Measurements from ENCODE around the gene TMPRSS9. TPM values are rescaled to one million over a fixed set of nuclear protein-coding genes. Genes with fewer than 3 reads are reported as not detected.

Gene TMPRSS9
- total RNA-seq, 1 donor from 2014 or later: 7.5 TPM

DNA sequence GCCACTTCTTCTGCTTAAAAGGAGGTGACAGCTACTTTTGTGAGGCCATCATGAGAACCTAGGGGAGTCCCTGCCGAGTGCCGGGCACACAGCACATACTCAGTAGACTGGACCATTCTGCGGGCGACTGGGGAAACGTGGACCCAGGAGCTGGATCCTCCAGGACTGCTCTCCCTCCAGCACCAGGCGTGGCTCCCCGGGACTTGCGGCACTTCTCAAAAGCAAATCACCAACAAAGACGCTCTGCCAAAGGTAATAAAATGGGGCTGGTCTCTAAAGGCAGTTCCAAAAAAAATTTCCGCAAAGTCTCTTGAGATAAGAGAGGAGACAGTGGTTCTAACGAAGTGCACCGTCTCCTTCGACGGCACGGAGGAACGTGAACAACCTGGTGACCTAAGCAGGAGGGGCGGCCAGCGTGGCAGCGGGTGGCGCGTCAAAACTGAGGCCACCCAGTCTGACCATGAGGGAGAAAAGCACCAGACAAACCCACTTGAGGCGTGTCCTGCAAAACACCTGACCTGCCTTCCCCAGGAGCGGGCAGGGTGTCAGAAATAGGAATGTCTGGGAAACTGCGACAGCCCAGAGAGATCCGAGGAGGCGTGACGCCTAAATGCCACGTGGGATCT, 1.4 kb upstream of the TMPRSS9 start:
- ATAC-seq: no peak
- DNase-seq (ENCODE audit: low spot score): no peak

GRCh38 chr19:2360833-2361232, 768 bp downstream of the TMPRSS9 start:
- ATAC-seq (no peak), DNase-seq (ENCODE audit: low spot score) (no peak)

- no peak for DNase-seq (ENCODE audit: low spot score)
- ATAC-seq: no peak
Observed at GRCh38 chr19:2361246-2362045, 1.4 kb downstream of the TMPRSS9 start.

DNA sequence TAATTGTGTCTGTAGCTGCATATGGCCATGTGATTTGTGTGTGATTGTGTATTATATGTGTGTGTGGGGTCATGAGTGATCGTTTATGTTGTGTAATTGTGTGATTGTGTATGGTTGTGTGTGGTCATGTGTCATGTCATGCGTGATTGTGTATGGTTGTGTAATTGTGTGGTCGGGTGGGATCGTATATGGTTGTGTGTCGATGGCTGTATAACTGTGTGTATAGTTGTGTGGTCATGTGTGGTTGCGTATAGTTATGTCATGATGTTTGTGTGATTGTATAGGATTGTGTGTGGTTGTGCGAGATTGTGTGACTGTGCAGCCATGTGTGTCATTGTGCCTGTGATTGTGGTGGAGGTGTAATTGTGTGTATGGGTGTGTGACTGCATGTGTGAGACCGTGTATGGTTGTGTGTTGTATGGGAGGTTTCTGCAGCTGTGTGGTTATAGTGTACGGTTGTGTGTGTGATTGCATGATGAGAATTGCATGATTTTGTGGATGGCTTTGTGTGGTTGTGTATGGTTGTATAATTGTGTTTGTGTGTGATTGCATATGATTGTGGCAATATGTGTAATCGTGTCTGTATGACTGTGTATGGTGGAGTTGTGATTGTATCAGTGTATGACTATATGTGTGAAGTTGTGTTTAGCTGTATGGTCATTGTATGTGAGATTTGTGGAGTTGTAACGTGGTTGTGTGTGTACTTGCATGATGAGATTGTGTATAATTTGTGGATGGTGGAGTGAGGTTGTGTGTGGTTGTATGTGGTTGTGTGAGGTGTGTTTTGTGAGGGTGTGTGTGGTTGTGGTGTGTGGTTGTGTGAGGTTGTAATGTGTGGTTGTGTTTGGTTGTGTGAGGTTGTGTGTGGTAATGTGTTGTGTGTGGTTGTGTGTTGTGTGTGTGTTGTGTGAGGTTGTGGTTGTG, 2.2 kb downstream of the TMPRSS9 start:
- no peak for DNase-seq (ENCODE audit: low spot score)
- ATAC-seq: no peak

GRCh38 chr19:2362970-2363300, 2.9 kb downstream of the TMPRSS9 start:
- ATAC-seq (no peak), DNase-seq (ENCODE audit: low spot score) (no peak)

DNA sequence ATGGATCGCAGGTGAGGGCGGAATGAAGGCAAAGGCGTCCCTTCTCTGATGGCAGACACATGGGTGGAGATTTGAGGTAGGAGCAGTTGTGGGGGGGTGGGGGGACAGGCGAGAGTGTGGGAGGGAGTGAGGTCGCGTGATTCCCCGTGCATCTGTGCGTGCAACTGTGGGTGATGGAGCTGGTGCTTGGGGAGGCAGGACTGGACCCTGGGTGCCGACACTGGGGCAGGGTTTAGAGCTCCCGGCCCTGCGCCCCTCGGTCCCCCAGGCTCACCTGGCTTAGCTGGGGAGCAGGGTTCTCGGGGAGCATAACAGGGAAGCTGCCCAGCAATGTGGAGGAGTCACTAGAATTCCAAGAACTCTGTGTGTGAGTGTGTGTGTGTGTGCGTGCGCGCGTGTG, 3.4 kb downstream of the TMPRSS9 start:
- DNase-seq (ENCODE audit: low spot score): no peak
- ATAC-seq: no peak

DNA sequence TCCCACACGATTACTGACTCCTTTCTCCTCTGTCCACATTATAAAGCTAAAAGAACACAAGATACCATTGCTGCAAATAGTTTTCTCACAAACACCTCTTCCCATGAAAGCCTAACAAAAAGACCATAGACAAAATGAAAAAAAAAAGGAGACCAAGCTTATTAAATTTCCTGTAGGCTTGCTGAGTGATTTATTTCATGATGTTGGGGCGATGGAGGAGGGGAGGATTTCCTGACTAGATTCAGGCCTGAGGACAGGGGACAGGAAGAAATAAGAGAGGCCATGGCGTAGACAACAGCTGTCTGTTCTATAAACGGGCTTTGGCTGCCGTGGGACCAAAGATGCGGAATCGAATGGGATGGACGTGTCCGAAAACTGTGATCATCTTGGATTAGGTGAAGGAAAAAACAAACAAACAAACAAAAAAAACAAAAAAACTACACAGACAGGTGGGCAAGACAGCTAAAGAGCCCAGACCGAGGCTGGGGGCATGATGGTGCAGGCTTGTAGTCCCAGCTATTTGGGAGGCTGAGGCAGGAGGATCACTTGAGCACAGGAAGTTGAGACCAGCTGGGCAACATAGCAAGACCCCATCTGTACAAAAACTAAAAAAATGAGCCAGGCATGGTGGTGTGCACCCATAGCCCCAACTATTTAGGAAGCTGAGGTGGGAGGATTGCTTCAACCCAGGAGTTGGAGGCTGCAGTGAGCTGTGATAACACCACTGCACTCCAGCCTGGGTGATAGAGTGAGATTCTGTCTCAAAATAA, 5.3 kb downstream of the TMPRSS9 start:
- no peak for DNase-seq (ENCODE audit: low spot score)
- ATAC-seq: no peak

- DNase-seq (ENCODE audit: low spot score) (no peak), ATAC-seq (no peak)
Observed at GRCh38 chr19:2371656-2372055, 11.6 kb downstream of the TMPRSS9 start.

DNA sequence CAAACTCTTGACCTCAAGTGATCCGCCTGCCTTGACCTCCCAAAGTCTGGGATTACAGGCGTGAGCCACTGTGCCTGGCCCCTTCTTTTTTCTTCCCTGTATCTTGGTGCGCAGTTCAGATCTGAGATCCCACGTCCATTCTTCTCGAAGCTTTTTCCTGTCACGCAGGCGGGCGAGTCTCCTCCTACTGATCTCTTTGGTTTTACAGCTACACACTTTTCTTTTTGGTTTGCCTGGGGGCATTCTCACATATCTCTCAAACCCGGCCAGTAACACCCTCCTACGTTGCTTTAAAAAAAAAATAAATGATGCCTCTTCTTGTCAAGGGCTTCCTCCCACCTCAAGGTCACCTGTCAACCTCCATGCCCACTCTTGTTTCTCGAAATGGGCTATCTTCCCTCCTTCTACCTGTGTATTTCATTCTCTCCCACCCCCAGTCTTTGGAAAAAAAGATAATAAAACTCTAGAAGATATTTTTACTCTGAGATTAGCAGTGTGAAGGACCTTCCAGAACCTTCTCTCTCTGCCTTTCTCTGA, 12.1 kb downstream of the TMPRSS9 start:
- no peak for ATAC-seq
- DNase-seq (ENCODE audit: low spot score): no peak

DNA sequence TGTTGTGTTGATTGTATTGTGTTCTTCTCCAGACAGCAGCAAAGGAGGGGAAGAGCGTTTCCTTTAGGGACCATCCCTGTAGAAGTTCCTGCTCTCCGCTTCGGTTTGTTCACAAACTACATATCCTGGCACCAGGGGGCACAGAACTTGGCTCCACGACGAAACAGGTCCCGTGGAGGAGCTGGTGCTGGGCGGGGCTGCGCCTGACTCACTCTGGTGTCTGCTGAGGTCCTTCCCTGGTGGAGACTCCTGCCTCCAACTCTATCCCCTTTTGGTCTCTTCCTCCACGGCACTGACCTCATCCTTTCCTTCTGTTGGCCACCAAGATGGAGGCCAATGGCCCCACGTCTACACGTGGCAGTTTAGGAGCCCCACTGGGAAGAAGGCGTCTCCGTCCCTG, 14.7 kb downstream of the TMPRSS9 start:
- ATAC-seq (no peak), DNase-seq (ENCODE audit: low spot score) (no peak)

- ATAC-seq: no peak
Observed at GRCh38 chr19:2375353-2376121, 15.5 kb downstream of the TMPRSS9 start.

DNA sequence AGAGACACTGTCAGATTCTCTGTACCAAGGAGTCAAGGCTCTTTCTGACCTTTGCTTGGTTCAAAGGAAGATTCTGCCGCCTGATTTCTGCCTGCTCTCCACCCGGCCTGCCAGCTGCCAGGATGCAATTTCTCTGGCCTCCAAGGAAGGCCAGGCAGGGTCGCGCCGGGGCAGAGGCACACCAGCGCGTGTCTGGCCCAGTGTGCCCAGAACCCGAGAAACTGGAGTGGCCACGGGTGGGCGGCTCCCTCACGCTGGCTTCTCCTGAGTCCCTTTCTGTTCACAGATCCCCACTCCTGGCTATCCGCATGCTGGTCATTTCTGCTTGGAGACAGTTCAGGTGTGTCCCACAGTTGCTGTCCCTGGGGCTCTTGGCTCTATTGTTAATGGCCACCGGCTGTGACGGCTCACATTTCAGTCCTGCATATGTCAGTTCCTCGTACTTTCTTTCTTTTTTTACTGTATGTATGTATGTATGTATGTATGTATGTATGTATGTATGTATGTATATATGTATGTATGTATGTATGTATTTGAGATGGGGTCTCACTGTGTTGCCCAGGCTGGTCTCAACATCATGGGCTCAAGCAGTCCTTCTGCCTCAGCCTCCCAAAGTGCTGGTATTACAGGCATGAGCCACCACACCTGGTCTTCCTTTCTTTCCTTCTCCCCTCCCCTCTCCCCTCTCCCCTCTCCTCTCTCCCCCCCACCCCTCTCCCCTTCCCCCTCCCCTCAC, 16.9 kb downstream of the TMPRSS9 start:
- ATAC-seq: no peak
- DNase-seq (ENCODE audit: low spot score): no peak

More at GRCh38 chr19:2375353-2376121, 15.5 kb downstream of the TMPRSS9 start:
- DNase-seq (ENCODE audit: low spot score): no peak

DNA sequence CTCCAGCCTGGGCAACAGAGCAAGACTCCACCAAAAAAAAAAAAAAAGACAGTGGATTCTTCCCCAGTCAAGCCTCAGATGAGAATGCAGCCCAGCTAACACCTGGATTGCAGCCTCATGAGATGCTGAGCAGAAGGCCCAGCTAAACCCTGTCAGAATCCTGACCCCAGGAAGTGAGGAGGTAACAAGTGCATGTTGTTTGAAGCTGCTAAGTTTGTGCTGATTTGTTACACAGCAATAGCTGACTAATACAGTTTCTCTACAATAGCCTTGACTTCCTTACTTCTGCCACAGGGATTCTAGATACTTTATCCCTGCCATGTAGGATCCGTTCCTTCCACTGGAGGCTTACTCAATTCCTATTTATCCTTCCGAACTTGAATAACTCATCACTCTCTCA, 20.5 kb downstream of the TMPRSS9 start:
- DNase-seq (ENCODE audit: low spot score) (no peak), ATAC-seq (no peak)

DNA sequence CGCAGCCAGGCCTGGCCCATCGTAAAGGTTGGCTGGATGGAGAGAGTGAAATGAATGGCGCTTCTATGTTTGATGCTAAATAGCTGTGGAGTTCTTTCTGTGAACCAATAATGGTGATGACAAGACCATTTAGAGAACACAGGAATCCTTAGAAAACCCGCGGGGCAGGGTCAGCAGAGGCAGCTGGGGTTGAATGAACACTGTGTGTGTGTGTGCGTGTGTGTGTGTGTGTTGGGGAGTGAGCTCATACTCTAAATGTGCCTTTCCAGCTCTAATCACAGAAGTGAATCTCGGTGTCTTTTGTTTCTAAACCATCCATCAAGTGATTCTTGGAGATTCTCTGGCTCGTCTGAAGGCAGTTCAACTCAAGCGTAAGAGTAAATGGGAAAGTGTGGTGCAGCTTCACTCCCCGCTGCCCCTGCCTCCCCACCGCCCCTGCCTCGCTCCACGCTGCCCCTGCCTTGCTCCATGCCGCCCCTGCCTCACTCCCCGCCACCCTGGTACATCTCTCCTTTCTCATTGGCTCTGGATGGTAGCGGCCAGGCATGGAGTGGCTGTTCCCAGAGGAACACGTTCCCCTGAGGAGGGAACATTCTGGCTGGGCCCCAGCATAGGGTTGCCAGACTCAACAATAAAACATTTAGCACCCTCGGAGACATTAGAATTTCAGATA, 21.2 kb downstream of the TMPRSS9 start:
- DNase-seq (ENCODE audit: low spot score) (no peak), ATAC-seq (no peak)

GRCh38 chr19:2382530-2383222, 22.6 kb downstream of the TMPRSS9 start:
- DNase-seq (ENCODE audit: low spot score): no peak
- ATAC-seq: no peak

GRCh38 chr19:2385053-2385721, 25.1 kb downstream of the TMPRSS9 start:
- peak; percentile 59 for DNase-seq (ENCODE audit: low spot score)
- peak; percentile 96 for ATAC-seq

Measured in left lobe of liver (tissue), 2 donors.